Right lobe of liver (tissue), 4 donors: ENCODE results near the gene PXYLP1.

Source experiments
- POLR2A ChIP-seq: fragments of 450-650 bp; IDR thresholded peaks from one replicate; pipeline ENCODE4 v1.6.1; 2017; ENCODE audit warnings: antibody characterized with exemption, mild to moderate bottlenecking
- TF ChIP-seq, protein P1 (sequence below), 4 donors: fragments of 200-600 bp in 3 of 4; fragments of 450-650 bp in 1 of 4; IDR thresholded peaks; one replicate each; pipeline versions ENCODE4 v1.5.1 to v1.8.0; 2016 to 2022; ENCODE audit warnings: antibody characterized with exemption in 4 of 4, mild to moderate bottlenecking in 2 of 4
- donor health status: DM: no; HTN: no; CAD: no.
- donor health status: DM: no; HTN: no; CAD: no.
- donor health status: DM: no; HTN: yes; CAD: no.

DNA sequence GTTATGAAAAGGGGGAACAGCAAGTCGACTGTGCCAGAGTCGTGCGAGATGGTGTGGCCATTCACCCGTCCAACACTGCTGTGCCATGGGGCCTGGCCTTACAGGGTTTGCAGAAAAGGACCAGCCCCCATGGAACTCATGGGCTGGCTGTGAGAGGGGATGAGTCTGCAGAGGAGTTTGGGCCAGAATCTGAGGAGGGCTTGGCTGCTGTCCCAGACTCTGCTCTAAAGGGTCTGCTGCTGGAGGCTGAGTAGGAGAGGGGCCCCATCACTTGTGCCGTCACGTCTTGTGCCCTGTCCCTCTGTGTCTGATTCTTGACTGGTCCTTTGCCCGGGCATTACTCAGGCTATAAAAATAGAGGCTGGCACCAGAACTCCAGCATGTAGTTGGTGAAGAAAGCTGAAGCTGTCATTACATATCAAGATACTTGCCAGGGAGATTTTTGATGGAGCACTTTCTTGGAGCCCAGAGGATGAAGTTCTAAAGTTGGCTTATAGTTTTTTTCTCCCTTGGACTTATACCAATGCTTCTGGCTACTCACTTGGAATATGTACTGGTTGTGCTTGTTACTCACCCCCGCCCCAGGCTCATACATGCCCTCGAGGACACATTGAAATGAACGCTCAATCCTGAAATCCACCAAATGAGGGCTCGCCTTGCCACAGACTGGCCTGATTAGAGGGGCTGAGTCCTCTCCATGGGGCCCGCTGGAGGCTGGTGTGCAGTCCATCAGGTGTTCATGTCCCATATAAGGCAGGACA is 10.2 kb downstream of the PXYLP1 start:
- TF ChIP-seq, protein P1, sequence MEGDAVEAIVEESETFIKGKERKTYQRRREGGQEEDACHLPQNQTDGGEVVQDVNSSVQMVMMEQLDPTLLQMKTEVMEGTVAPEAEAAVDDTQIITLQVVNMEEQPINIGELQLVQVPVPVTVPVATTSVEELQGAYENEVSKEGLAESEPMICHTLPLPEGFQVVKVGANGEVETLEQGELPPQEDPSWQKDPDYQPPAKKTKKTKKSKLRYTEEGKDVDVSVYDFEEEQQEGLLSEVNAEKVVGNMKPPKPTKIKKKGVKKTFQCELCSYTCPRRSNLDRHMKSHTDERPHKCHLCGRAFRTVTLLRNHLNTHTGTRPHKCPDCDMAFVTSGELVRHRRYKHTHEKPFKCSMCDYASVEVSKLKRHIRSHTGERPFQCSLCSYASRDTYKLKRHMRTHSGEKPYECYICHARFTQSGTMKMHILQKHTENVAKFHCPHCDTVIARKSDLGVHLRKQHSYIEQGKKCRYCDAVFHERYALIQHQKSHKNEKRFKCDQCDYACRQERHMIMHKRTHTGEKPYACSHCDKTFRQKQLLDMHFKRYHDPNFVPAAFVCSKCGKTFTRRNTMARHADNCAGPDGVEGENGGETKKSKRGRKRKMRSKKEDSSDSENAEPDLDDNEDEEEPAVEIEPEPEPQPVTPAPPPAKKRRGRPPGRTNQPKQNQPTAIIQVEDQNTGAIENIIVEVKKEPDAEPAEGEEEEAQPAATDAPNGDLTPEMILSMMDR (IDR thresholded peaks at IDR 0.05) = no peak
- no peak for TF ChIP-seq POLR2A
